Glomerular visceral epithelial cell (primary cell): ENCODE measurements around the gene HEXIM1.

Experiments used
- DNase-seq: peaks from one replicate; pipeline ENCODE4 v3.0.0-alpha.2; 2016; ENCODE audit errors: extremely low spot score

The HEXIM1 gene

DNA sequence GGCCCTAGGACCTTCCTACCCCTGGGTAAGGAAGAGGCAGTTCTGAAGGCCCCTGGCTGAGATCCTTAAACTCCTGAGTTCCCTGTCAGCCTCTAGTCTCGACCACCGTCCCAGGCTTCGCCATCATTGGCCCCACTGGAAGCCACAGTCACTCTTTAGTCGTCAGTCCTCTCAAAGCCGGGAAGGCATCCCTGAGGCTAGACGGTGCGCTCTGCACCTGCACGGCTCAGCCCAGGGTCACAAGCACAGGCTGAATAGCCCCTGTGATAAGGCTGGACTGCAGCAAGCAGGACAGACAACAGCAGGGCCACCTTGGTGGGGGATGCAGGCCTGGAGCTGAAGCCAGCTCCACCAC is 3.3 kb upstream of the HEXIM1 start:
- DNase-seq = no peak

DNA sequence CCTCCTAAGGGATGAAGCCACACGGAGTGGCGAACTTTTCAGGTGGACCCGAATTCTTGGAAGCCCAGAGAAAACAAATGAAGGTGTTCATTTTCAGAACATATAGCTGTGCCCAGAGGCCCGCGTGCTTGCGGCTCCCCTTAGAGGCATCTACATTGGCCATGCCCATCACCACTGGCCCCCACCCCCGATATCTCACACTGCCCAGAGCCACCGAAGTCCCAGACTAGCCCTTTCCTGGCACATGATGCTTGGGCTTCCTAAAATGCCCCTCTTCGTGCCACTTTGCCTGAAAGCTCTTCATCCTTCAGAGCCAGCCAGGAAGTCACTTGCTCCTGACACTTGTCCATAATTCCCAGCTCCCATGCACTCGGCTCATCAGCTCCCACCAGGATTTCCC is 2.1 kb upstream of the HEXIM1 start:
- DNase-seq = no peak

DNA sequence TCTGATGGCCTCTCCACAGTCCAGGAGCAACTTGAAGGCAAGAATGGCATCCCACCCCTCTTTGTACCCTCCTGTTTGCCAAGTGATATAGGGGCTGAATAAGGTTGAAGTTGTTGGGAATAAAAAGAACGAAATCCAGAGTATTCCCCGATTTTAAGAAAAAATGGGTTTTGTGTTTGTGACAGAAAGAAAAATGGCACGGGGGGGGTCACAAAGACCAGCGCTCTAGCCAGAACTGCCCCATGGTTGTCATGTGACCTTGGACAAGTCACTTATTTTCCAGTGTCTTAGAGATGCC is 1.7 kb upstream of the HEXIM1 start:
- DNase-seq = no peak

DNA sequence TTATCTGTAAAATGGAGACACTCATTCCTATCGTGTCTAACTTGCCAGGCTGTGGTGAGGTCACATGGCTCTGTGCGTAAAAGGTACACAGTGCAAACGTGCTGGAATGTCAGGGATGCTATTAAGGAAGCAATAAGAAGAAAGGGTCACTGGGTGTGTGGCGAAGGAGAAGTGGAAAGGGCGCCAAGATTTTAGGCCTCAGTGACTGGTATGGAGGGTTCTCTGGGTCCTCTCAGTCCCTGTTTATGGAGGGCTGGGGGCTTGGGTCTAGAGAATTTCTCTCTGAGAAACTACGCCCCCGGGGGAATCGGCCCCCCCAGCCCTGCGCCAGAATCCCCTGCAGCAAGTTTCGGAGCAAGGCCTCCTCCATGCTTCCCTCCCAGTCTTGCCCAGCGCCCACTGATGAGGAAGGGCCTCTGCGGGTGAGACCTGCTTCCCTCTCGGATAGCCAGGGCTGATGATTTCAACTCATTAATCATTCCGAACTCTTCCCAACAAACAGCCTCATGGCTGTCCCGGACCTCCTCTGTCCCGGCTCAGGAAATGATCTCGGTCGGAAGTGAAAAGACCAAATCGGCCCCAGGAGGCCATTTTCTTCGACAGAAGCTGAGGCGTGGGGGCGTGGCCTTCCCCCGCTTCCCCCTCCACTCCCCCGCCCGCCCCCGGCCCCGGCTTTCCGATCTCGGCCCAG is 1.2 kb upstream of the HEXIM1 start:
- DNase-seq = peak; percentile 81

DNA sequence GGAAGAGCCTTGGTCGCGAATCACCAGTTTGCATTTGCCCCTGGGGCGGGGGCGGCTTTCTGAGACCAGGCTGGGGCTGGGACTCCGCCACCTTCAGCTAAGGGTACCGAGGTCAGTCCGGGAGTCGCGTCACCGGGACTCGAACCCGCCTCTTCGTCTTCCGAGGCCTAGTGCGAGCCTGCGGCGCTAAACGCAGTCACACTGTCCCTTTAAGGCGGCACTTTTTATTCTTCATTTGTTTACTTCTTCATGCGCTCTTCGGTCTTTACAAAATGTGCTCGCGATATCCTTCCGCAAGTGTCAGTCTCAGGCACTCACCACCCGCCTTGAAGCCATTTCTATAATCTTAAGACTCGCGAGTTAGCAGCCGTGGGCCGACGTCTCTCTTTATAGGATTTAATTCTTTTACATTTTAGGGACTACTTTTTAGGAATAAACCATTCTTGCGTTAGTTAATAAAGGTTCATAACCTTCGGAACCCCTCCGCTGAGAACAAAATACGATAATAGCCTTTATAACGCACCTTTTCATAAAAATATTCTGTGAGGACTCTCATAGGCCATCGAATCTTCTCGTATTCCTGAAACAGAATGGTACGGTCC is 593 bp upstream of the HEXIM1 start:
- peak; percentile 91 for DNase-seq

DNA sequence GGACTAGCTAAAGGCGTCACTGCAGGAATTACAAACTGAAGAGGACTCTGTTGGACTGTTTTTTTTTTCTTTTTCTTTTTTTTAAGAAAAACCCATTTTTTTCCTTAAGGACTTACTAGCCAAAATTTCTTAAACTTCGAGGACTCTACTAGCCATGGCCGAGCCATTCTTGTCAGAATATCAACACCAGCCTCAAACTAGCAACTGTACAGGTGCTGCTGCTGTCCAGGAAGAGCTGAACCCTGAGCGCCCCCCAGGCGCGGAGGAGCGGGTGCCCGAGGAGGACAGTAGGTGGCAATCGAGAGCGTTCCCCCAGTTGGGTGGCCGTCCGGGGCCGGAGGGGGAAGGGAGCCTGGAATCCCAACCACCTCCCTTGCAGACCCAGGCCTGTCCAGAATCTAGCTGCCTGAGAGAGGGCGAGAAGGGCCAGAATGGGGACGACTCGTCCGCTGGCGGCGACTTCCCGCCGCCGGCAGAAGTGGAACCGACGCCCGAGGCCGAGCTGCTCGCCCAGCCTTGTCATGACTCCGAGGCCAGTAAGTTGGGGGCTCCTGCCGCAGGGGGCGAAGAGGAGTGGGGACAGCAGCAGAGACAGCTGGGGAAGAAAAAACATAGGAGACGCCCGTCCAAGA is 878 bp downstream of the HEXIM1 start:
- DNase-seq = peak; percentile 89

DNA sequence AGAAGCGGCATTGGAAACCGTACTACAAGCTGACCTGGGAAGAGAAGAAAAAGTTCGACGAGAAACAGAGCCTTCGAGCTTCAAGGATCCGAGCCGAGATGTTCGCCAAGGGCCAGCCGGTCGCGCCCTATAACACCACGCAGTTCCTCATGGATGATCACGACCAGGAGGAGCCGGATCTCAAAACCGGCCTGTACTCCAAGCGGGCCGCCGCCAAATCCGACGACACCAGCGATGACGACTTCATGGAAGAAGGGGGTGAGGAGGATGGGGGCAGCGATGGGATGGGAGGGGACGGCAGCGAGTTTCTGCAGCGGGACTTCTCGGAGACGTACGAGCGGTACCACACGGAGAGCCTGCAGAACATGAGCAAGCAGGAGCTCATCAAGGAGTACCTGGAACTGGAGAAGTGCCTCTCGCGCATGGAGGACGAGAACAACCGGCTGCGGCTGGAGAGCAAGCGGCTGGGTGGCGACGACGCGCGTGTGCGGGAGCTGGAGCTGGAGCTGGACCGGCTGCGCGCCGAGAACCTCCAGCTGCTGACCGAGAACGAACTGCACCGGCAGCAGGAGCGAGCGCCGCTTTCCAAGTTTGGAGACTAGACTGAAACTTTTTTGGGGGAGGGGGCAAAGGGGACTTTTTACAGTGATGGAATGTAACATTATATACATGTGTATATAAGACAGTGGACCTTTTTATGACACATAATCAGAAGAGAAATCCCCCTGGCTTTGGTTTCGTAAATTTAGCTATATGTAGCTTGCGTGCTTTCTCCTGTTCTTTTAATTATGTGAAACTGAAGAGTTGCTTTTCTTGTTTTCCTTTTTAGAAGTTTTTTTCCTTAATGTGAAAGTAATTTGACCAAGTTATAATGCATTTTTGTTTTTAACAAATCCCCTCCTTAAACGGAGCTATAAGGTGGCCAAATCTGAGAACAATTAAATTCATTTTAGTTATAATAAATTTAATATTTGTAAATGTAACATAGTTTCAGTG is 1.7 kb downstream of the HEXIM1 start:
- peak; percentile 65 for DNase-seq

DNA sequence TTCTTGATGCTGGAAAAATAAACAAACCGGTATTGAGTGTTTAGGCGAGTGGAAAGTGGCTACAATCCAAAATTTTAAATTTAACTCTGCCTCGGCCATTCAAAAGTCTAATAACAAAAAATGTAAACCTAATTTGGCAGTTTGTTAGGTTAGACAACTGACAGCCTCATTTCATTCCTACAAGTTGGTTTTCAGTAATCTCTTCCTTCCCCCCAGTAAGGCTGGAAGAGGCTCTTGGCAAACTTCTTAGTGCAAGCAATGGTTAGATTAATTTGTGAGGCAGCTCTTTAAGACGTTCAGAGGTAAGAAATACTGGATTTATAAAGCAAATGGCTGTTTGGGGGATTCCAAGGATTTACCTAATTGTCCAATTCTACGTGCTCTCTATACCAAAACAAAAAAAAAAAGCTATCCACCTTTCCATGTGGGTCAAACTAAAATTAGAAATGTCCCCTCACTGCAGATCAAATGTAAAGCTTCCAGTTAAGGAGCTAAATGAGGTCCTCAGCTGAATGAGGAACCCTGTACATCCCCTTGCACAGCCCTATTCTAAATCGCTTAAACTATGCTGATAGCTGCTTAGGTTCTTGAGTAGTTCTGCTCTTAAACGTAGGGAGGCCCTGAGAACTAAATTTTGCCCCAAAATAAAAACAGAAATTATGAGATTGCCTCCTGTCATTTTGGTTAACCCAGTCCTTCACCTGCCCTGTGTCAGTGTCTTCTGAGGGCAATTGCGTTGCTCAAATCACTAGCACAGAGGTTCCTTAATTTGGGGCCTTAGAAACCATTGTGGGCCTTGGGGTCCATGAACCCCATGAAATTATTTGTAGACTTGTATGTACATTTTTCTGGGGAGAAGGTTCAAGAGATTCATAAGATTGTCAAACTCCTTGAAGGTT is 2.9 kb downstream of the HEXIM1 start:
- no peak for DNase-seq

DNA sequence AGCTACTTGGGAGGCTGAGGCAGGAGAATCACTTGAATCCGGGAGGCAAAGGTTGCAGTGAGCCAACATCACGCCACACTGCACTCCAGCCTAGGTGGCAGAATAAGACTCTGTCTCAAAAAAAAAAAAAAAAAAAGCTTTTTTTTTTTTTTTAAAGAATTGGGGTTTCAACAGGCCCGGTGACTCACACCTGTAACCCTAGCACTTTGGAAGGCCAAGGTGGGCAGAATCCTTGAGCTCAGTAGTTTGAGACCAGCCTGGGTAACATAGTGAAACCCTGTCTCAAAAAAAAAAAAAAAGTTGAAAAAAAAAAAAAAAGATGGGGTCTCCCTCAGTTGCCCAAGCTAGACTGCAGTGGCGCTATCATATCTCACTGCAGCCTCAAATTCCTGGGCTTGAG is 6.8 kb downstream of the HEXIM1 start:
- DNase-seq = no peak

DNA sequence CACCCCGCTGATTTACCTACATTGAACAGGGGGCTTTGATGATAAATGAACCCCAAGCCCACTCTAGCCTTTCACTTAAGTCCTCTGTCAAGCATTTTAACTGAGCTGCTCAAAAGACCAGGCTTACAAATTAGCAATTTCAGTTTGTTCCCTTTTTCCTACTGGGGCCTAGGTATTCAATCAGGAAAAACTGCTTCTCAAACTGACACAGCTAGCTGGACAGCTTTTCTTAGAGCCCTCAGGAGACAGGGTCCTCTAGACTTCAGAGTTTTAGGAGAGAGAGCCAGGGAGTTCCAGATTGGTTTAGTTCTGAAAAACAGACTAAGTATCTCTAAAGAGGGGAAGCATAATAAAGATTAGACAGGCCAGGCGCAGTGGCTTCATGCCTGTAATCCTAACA is 7.2 kb downstream of the HEXIM1 start:
- DNase-seq = no peak

DNA sequence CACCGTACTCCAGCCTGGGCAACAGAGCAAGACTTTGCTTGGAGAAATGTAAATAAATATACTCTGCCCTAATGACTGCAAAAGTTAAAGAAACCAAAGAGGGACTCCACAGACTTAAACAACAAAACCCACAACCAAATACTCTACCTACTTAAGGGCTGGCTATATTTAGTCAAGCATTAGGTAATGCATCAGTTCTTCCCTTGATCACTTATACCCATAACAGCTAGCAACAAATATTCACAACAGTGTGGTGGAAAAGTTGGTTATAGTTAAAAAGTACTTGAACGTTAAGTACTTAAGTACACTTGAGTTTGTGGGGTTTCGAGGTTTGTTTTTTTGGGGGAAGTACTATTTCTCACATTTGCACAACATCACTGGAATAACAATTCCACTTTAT is 8.0 kb downstream of the HEXIM1 start:
- DNase-seq = no peak

DNA sequence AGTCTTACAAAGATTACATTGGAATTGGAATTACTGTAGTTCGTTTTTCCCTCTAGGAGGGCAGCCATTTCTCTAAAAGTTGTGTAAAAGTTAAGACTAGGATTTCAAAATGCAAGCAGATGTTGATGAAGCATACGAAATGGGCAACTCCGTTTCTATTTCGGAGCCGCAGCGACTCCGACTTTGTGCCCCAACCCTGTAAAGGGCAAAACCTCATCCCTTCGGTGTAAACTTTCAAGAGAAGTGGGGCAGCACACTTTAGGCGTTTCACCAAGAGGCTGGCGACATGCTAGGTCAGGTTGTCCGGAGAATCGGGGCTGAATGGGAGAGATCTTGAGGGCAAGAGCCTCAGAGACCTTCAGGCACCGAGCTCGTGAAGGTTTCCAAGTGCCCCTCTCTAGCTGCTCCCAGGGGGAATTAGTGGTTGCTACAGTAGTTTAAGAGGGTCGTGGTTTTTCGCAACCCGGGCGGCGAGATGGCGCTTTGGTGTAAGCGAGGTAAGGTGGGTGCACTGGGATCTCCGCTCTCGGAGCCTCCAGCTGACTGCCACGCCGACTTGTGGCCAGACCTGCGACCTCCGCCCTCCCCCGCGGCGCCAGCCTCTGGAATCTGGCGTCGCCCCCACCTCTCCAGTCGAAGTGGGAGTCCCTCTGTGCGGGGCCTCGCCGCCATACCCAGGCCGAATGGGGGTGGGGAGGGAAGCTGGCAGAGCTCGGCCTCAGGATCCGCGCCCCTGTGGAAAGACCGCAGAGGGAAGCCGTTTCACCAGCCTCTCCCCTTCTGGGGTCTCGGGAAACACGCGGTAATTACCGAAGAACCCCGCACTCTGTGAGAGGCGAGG is 12.4 kb downstream of the HEXIM1 start:
- DNase-seq = peak; percentile 69

DNA sequence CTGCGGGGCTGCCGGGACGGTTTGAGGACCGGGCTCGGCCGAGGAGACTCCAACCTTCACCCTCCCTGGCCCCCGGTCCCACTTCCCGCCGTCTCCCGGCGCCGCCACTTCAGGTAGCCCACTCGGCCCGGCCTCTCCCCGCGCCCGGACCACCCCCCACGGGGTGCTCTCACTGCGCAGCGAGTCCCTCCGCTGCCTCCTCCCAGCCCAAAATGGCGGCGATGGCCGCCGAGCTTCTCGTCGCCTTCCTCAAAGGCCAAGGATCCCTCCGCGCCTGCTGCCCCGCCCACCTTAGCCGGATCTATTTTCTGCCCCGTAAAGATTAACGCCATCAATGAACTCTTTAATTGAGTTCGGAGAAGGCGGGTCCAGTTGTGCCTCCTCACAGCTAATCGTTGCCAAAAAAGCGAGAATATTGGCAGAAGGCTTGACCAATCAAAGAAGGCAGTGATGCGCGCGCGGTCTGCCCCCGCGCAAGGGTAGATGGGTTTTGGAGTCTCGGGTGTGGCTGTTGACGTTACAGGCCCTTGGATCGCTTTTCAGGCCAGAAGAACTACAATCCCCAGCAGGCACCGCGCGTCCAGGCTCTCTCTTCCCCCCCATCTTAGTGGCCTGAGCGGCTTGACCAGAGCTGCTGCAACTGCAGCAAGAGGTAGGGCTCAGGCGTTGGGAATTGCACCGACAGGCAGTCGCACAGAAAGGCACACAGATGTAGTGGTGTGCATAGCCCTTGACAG is 13.2 kb downstream of the HEXIM1 start, which contains the start of gene HEXIM2:
Gene HEXIM2 (plus strand): TSS at position 588 of the 737 bp plus-strand sequence. CDS start 919 bp downstream, outside the sequence.
- DNase-seq = peak; percentile 100

DNA sequence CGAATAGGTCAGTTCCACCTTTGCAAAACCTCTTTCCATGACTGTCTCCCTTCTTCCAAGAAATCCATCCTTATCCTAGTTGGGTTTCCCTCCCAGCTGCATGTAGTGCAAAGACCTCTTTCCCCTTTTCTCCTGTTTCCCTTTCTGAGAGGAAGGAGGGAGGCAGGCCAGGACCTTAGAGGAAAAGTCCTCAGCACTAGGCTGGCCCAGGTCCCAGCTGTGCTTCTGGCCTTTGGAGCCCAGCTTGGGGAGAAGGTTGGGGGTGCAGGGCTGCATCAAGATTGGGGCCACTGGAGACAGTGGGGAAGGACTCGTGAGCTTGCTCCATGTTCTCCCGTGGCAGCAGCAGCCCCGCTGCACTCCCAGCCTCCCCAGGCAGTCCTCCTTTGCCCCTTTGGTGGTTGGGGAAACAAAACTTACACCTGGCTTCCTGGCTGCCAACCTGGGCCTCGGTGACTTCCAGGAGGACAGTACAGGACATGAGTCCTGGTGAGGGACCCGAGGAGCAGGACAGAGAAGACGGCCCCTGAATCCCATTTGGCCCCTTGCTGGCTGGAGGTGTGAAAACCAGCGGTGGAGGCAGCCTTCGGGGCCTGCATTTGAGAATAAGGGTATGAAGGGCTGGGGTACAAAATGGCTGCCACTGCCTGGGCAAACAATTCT is 13.9 kb downstream of the HEXIM1 start:
- no peak for DNase-seq

DNA sequence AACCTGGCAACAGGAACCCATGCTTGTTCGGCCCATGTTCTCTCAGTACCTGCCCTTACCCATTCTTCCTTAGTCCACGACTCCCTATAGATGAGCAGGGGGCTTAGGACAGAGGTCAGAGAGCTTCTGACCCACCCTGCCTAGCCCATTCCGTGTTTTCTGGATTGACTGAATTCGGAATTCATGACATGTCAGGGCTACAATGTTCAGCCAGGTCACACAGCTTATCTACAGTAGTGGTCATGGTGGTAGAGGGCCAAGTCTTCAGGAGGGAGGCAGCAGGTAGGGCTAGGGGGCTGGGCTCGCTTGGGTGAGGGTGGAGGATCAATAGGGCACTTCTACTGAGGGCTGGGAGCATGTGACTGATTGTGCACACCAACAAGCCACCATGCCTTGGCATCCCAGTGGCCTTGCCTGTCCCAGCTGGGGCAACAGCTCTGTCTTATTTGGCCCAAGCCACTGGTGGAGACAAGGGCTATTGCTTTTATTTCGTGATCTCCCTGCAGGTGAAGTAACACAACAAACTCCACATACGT is 16.5 kb downstream of the HEXIM1 start:
- DNase-seq = no peak

DNA sequence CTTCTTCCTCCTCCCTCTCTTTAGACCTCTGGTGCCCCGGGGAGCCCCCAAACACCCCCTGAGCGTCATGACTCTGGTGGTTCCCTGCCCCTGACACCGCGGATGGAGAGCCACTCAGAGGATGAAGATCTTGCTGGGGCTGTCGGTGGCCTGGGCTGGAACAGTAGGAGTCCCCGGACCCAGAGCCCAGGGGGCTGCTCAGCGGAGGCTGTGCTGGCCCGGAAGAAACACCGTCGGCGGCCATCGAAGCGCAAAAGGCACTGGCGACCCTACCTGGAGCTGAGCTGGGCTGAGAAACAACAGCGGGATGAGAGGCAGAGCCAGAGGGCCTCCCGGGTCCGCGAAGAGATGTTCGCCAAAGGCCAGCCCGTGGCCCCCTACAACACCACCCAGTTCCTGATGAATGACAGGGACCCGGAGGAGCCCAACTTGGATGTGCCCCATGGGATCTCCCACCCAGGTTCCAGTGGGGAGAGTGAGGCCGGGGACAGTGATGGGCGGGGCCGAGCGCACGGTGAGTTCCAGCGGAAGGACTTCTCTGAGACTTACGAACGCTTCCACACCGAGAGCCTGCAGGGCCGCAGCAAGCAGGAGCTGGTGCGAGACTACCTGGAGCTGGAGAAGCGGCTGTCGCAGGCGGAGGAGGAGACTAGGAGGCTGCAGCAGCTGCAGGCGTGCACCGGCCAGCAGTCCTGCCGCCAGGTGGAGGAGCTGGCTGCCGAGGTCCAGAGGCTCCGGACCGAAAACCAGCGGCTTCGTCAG is 20.9 kb downstream of the HEXIM1 start:
- no peak for DNase-seq

DNA sequence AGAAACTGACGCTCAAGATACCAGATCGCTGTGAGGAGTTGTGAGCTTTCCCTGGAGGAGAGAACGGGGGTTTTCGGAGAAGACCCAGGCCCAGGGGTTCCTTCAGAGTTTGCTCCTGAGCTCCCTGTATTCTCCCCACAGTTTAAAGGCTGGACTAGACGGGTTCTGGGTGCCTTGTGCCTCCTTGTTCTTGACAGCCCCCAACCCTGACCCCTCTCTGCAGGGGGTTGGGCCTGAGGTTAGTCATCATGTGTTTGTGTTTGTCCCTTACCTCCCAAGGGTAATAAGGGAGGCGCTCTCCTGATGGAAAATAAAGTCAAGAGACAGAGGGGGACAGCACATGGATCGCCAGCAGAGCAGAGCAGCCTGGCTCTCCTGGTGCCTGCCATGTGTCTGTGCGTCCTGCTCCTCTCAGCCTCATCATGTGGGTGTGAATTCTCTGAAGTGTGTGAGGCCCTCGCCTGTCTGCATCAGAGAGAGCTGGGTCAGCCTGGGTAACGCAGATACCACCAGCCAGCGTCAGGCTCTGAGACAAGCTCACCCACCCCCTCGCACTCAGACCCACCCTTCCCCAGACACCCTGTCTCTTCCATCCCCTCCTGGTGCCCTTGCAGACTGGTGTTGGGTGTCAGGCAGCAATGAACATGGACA is 22.1 kb downstream of the HEXIM1 start:
- DNase-seq = no peak

DNA sequence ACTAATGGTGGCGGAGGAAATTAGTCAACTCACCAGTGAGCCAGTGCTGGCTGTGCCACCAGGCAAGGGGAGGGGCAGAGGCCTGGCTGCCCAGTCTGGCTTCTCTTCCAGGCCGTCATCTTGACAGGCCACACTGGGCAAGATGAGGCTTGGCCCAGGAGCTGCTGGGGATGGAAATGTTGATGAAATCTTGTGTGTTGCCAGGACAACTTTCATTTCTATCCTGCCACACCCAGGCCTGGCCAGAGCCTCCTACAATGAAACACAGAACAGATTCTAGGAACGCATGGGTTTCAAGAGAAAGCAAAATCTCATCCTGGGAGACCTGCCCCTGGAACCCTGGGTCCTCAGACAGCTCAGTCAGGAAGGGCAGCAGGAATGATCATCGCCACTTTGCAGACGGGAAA is 22.7 kb downstream of the HEXIM1 start:
- peak; percentile 84 for DNase-seq
